Liver (tissue), 9 donors: ENCODE data around the gene ZNF132. TPM values are rescaled to one million over a fixed set of nuclear protein-coding genes. Genes with fewer than 3 reads are reported as not detected.

Source experiments
- DNase-seq: peaks from one replicate; pipeline ENCODE4 v3.0.0-alpha.2; 2017; ENCODE audit warnings: low spot score
- H3K27ac ChIP-seq, 2 donors: one replicate each; pipeline ENCODE4 v1.7.0; 2013; ENCODE audit warnings: inconsistent platforms in 2 of 2, low read length in 2 of 2, control low read depth in 1 of 2, low read depth in 1 of 2, mild to moderate bottlenecking in 1 of 2
- H3K27me3 ChIP-seq, 4 donors: one replicate each; pipeline versions ENCODE4 v1.6.1 to v1.7.0; 2013; ENCODE audit warnings: low read length in 3 of 4, inconsistent platforms in 1 of 4, mild to moderate bottlenecking in 1 of 4, moderate library complexity in 1 of 4; ENCODE audit not compliant: control insufficient read depth in 4 of 4, insufficient read depth in 4 of 4
- H3K36me3 ChIP-seq, 4 donors: one replicate each; pipeline versions ENCODE4 v1.6.1 to v1.7.0; 2013; ENCODE audit warnings: low read length in 3 of 4, mild to moderate bottlenecking in 3 of 4, low read depth in 1 of 4, moderate library complexity in 1 of 4; ENCODE audit not compliant: control insufficient read depth in 4 of 4, insufficient read depth in 3 of 4
- H3K4me1 ChIP-seq, 4 donors: one replicate each; pipeline versions ENCODE4 v1.6.1 to v1.7.0; 2013; ENCODE audit warnings: low read length in 3 of 4, mild to moderate bottlenecking in 3 of 4, moderate library complexity in 1 of 4; ENCODE audit not compliant: control insufficient read depth in 4 of 4, insufficient read depth in 4 of 4
- H3K4me3 ChIP-seq, 3 donors: one replicate each; pipeline versions ENCODE4 v1.6.1 to v1.7.0; 2013; ENCODE audit warnings: low read length in 3 of 3, control low read depth in 1 of 3, low read depth in 1 of 3, mild to moderate bottlenecking in 1 of 3
- H3K9ac ChIP-seq, 2 donors: one replicate each; pipeline ENCODE4 v1.7.0; 2013; ENCODE audit warnings: low read length in 2 of 2, mild to moderate bottlenecking in 2 of 2, moderate library complexity in 2 of 2, control low read depth in 1 of 2, low read depth in 1 of 2
- H3K9me3 ChIP-seq, 4 donors: one replicate each; pipeline versions ENCODE4 v1.6.1 to v1.7.0; 2013; ENCODE audit warnings: low read length in 3 of 4; ENCODE audit not compliant: control insufficient read depth in 4 of 4
- ATF3 ChIP-seq: IDR thresholded peaks from 2 replicates; pipeline ENCODE4 v1.6.1; 2016; ENCODE audit warnings: antibody characterized with exemption
- CTCF ChIP-seq: fragments of 150-350 bp; IDR thresholded peaks from 2 replicates; pipeline ENCODE4 v1.5.1; 2017; ENCODE audit warnings: improper control_type of control experiment, low read depth, low read length; ENCODE audit not compliant: missing input control
- EGR1 ChIP-seq, 2 donors: IDR thresholded peaks; 2 replicates each; pipeline ENCODE4 v1.6.1; 2016 to 2018; ENCODE audit warnings: antibody characterized with exemption in 2 of 2, low read depth in 2 of 2
- FOXA1 ChIP-seq: IDR thresholded peaks from 2 replicates; pipeline ENCODE4 v1.6.1; 2016; ENCODE audit warnings: antibody characterized with exemption
- GABPA ChIP-seq, 2 donors: IDR thresholded peaks in 1 of 2; conservative IDR thresholded peaks in 1 of 2; 2 replicates each; pipeline ENCODE4 v1.6.1; 2016; ENCODE audit warnings: antibody characterized with exemption in 2 of 2, mild to moderate bottlenecking in 1 of 2, moderate library complexity in 1 of 2
- HNF4A ChIP-seq, 2 donors: conservative IDR thresholded peaks; 2 replicates each; pipeline ENCODE4 v1.6.1; 2016; ENCODE audit warnings: antibody characterized with exemption in 2 of 2, mild to moderate bottlenecking in 2 of 2
- HNF4G ChIP-seq: IDR thresholded peaks from 2 replicates; pipeline ENCODE4 v1.6.1; 2016; ENCODE audit warnings: antibody characterized with exemption
- JUND ChIP-seq, 2 donors: IDR thresholded peaks; 2 replicates each; pipeline ENCODE4 v1.6.1; 2016; ENCODE audit warnings: antibody characterized with exemption in 2 of 2
- NR2F2 ChIP-seq: IDR thresholded peaks from 2 replicates; pipeline ENCODE4 v1.6.1; 2016; ENCODE audit warnings: antibody characterized with exemption
- RAD21 ChIP-seq, 2 donors: IDR thresholded peaks; 2 replicates each; pipeline ENCODE4 v1.6.1; 2016; ENCODE audit warnings: antibody characterized with exemption in 2 of 2, mild to moderate bottlenecking in 2 of 2
- REST ChIP-seq: IDR thresholded peaks from 2 replicates; pipeline ENCODE4 v1.6.1; 2016; ENCODE audit warnings: antibody characterized with exemption, mild to moderate bottlenecking
- RXRA ChIP-seq, 2 donors: IDR thresholded peaks; 2 replicates each; pipeline ENCODE4 v1.6.1; 2017 to 2018; ENCODE audit warnings: antibody characterized with exemption in 2 of 2, mild to moderate bottlenecking in 1 of 2
- TAF1 ChIP-seq: conservative IDR thresholded peaks from 2 replicates; pipeline ENCODE4 v1.6.1; 2016; ENCODE audit warnings: antibody characterized with exemption, mild to moderate bottlenecking
- YY1 ChIP-seq: IDR thresholded peaks from 2 replicates; pipeline ENCODE4 v1.6.1; 2016; ENCODE audit warnings: antibody characterized with exemption, mild to moderate bottlenecking
- WGBS: extraction: QIAGEN DNeasy Blood & Tissue Kit; methylation state at CpG from one replicate; pipeline ENCODE4 v1.1.7; 2013; 5-methylcytosine and 5-hydroxymethylcytosine counted together
- polyA plus RNA-seq, 2 donors: library from polyadenylated mRNA; stranded (reverse) in 1 of 2; unstranded in 1 of 2; fragments of 200-250 nt in 1 of 2; fragments of >200 nt in 1 of 2; fragmentation: Nextera tagmentation in 1 of 2; extraction: Ambion mirVana in 1 of 2; gene quantifications; one replicate each; pipeline versions ENCODE4 v1.2.1 to v1.2.3, GENCODE V29; 2013 to 2015
- total RNA-seq, 2 donors: library from RNA; depleted of rRNA; stranded (reverse); fragments of >200 nt; gene quantifications; one replicate each; pipeline ENCODE4 v1.2.3, GENCODE V29; 2014
- TF ChIP-seq, protein P1 (sequence below): IDR thresholded peaks from 2 replicates; pipeline ENCODE4 v1.6.1; 2016; ENCODE audit warnings: antibody characterized with exemption
- TF ChIP-seq, protein P2 (sequence below): IDR thresholded peaks from 2 replicates; pipeline ENCODE4 v1.6.1; 2016; ENCODE audit warnings: antibody characterized with exemption
- donor health status: healthy.
- donor health status: healthy.
- donor health status: healthy.
- donor health status: healthy.
- donor health status: healthy.

Gene ZNF132
- total and polyA plus RNA-seq, 4 donors = 0.64 to 2.0 (median 1.0) TPM

DNA sequence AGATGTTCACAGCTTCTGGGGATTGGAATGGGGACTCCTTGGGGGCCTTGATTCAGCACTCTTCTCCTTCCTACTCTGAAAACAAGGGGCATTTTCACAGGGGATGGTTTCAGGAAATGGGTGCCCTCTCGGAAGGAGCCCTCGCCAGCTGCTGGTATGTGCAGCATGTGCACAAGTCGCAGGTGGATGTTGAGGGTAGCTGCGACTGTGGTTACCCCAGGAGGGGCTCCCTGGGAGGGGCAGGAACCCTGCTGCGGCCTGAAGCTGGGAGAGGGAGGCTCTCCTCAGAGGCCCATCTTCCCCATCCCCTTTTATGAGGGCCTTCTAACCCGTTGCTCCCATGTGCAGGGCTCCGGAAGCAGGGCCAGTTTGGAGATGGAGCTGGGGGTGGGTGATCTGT is 42.4 kb upstream of the ZNF132 start:
- H3K27ac ChIP-seq = no peak overlapping the region
- no peaks in the 10 kb centered on the region for H3K27me3 ChIP-seq
- H3K36me3 ChIP-seq = peaks cover 0 to 15% (median 5%) of the 10 kb centered on the region in 4 donors
- peaks cover 0 to 2% (median under 1%) of the 10 kb centered on the region in 4 donors for H3K4me1 ChIP-seq
- no peak for DNase-seq
- H3K9me3 ChIP-seq = no peaks in the 10 kb centered on the region
- 93% methylated on average over 7 of the region's 7 CpGs for WGBS
- H3K4me3 ChIP-seq = no peak overlapping the region
- no peak overlapping the region for H3K9ac ChIP-seq
- TF ChIP-seq JUND (IDR thresholded peaks at IDR 0.05) (no peak), YY1 (no peak), ATF3 (no peak), RAD21 (IDR thresholded peaks at IDR 0.05) (no peak), RXRA (IDR thresholded peaks at IDR 0.05) (no peak), HNF4A (conservative IDR thresholded peaks at IDR 0.05) (no peak), CTCF (no peak), FOXA1 (no peak), REST (no peak), GABPA (IDR thresholded peaks at IDR 0.05 in 1 of 2, conservative IDR thresholded peaks at IDR 0.05 in 1 of 2) (no peak), EGR1 (IDR thresholded peaks at IDR 0.05; ENCODE audit: low read depth in 2 of 2) (no peak)
- TF ChIP-seq, protein P1, sequence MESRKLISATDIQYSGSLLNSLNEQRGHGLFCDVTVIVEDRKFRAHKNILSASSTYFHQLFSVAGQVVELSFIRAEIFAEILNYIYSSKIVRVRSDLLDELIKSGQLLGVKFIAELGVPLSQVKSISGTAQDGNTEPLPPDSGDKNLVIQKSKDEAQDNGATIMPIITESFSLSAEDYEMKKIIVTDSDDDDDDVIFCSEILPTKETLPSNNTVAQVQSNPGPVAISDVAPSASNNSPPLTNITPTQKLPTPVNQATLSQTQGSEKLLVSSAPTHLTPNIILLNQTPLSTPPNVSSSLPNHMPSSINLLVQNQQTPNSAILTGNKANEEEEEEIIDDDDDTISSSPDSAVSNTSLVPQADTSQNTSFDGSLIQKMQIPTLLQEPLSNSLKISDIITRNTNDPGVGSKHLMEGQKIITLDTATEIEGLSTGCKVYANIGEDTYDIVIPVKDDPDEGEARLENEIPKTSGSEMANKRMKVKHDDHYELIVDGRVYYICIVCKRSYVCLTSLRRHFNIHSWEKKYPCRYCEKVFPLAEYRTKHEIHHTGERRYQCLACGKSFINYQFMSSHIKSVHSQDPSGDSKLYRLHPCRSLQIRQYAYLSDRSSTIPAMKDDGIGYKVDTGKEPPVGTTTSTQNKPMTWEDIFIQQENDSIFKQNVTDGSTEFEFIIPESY = no peak
- TF ChIP-seq, protein P2, sequence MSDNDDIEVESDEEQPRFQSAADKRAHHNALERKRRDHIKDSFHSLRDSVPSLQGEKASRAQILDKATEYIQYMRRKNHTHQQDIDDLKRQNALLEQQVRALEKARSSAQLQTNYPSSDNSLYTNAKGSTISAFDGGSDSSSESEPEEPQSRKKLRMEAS = no peak

DNA sequence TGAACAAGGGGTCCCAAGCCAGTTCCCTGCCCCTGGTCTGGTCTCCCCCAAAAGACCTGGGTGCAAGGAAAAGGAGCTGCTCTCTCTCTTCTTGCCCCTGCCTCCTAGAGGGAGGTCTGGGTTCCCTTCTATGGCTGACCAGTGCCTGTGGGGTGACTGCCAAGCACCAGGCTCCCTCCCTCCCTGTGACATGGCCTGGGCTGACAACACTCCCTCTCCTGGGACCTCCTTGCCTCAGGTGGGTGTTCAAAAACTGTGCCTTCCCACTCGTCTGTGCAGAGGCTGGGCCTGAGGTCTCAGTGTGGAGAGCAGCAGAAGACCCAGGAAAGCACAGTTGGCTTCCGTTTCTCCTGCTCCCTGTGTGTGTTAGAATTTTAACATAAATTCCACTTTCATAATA is 40.9 kb upstream of the ZNF132 start:
- no peak for DNase-seq
- H3K9me3 ChIP-seq = no peaks in the 10 kb centered on the region
- H3K27ac ChIP-seq = no peak overlapping the region
- WGBS = 92% methylated on average over 2 of the region's 2 CpGs
- no peaks in the 10 kb centered on the region for H3K27me3 ChIP-seq
- peaks cover 6 to 12% (median 7%) of the 10 kb centered on the region in 4 donors for H3K4me1 ChIP-seq
- peaks cover 0 to 15% (median 5%) of the 10 kb centered on the region in 4 donors for H3K36me3 ChIP-seq
- H3K9ac ChIP-seq = no peak overlapping the region
- no peak for TF ChIP-seq NR2F2
- no peak for TF ChIP-seq GABPA (IDR thresholded peaks at IDR 0.05 in 1 of 2, conservative IDR thresholded peaks at IDR 0.05 in 1 of 2)
- TF ChIP-seq YY1 = no peak
- TF ChIP-seq, protein P1 = no peak
- TF ChIP-seq REST = no peak
- TF ChIP-seq TAF1 = no peak
- no peak for TF ChIP-seq JUND (IDR thresholded peaks at IDR 0.05)
- no peak for TF ChIP-seq HNF4G
- TF ChIP-seq RXRA (IDR thresholded peaks at IDR 0.05) = no peak
- H3K4me3 ChIP-seq = no peak overlapping the region
